ENCODE results near the gene COL27A1. TPM values are rescaled to one million over a fixed set of nuclear protein-coding genes. Genes with fewer than 3 reads are reported as not detected.

The COL27A1 gene
- total and polyA plus RNA-seq, 9 of the 15 experiments (the other 6 are each of a cell fraction or from before 2014, with no cell fraction given): 0.07 TPM; not detected in 8

DNA sequence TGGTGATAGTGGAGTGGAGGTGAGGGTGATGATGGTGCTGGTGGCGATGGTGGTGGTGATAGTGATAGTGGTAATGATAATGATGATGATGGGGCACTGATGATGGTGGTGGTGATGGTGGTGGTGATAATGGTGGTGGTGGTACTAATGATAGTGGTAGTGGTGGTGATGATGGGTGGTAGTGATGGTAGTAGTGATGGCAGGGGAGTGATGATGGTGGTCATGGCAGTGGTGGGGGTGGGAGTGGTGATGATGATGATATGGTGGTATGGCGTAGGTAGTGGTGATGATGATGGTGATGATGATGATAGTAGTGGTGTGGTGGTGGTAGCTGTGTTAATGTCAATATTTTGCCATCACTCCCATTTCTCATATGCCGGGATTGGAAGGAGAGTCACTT, 123.0 kb downstream of the COL27A1 start:
- WGBS (ENCODE audit: insufficient coverage, low coverage, missing lambda C conversion rate): 0% methylated on average over 3 of the region's 3 CpGs
- intact Hi-C loops (cut with micrococcal nuclease): no loop called here
- CTCF ChIA-PET (ENCODE audit: low intra/inter-chr PET ratio): no interaction called here

More for the DNA sequence above, 123.0 kb downstream of the COL27A1 start:
- DNase-seq (ENCODE audit: extremely low read depth in 1 of 4, low spot score in 3 of 4) (no peak), FAIRE-seq (no peak), ATAC-seq (no peak)
- Histone ChIP-seq H3K27ac (ENCODE audit: extremely low read depth, low read depth, low read length) (no peak overlapping the region), H3K9me3 (replicated peaks; ENCODE audit: control insufficient read depth, insufficient read depth, low read depth, low read length) (no peaks in the 10 kb centered on the region), H3K4me2 (ENCODE audit: insufficient read depth, low read length) (no peak overlapping the region), H4K20me1 (replicated peaks; ENCODE audit: control insufficient read depth, insufficient read depth, low read length) (peaks cover 17% of the 10 kb centered on the region), H3K36me3 (ENCODE audit: control insufficient read depth, insufficient read depth, low read length) (no peaks in the 10 kb centered on the region), H3K27me3 (ENCODE audit: control insufficient read depth in 2 of 2, insufficient read depth in 2 of 2, low read length in 2 of 2) (peaks cover 18 to 62% of the 10 kb centered on the region in 2 experiments), H3K4me3 (no peak overlapping the region), H3K4me1 (replicated peaks in 1 of 2; ENCODE audit: control insufficient read depth in 2 of 2, insufficient read depth in 2 of 2, low read length in 2 of 2) (no peaks in the 10 kb centered on the region), H3K9ac (ENCODE audit: insufficient read depth in 1 of 2, low read depth in 2 of 2, low read length in 2 of 2) (no peak overlapping the region), H3K9me1 (ENCODE audit: control insufficient read depth, insufficient read depth, low read length) (no peaks in the 10 kb centered on the region), H3K79me2 (ENCODE audit: control insufficient read depth, insufficient read depth, low read length) (no peaks in the 10 kb centered on the region), H2AFZ (ENCODE audit: low read depth, low read length) (no peak overlapping the region)
- POLR2A ChIA-PET: no interaction called here
- BruUV-seq (replicated peaks): no TSS peak
- in situ Hi-C loops (cut with MboI): no loop called here
- TF ChIP-seq MIER1 (IDR thresholded peaks at IDR 0.05; ENCODE audit: low read depth) (no peak), SREBF1 (IDR thresholded peaks at IDR 0.05; ENCODE audit: borderline replicate concordance, low read depth, low read length) (no peak), TFAM (CRISPR knock-in tag; conservative IDR thresholded peaks at IDR 0.05) (no peak)
- TF ChIP-seq, protein P1, sequence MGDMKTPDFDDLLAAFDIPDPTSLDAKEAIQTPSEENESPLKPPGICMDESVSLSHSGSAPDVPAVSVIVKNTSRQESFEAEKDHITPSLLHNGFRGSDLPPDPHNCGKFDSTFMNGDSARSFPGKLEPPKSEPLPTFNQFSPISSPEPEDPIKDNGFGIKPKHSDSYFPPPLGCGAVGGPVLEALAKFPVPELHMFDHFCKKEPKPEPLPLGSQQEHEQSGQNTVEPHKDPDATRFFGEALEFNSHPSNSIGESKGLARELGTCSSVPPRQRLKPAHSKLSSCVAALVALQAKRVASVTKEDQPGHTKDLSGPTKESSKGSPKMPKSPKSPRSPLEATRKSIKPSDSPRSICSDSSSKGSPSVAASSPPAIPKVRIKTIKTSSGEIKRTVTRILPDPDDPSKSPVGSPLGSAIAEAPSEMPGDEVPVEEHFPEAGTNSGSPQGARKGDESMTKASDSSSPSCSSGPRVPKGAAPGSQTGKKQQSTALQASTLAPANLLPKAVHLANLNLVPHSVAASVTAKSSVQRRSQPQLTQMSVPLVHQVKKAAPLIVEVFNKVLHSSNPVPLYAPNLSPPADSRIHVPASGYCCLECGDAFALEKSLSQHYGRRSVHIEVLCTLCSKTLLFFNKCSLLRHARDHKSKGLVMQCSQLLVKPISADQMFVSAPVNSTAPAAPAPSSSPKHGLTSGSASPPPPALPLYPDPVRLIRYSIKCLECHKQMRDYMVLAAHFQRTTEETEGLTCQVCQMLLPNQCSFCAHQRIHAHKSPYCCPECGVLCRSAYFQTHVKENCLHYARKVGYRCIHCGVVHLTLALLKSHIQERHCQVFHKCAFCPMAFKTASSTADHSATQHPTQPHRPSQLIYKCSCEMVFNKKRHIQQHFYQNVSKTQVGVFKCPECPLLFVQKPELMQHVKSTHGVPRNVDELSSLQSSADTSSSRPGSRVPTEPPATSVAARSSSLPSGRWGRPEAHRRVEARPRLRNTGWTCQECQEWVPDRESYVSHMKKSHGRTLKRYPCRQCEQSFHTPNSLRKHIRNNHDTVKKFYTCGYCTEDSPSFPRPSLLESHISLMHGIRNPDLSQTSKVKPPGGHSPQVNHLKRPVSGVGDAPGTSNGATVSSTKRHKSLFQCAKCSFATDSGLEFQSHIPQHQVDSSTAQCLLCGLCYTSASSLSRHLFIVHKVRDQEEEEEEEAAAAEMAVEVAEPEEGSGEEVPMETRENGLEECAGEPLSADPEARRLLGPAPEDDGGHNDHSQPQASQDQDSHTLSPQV (IDR thresholded peaks at IDR 0.05): no peak
- TF ChIP-seq, protein P2, sequence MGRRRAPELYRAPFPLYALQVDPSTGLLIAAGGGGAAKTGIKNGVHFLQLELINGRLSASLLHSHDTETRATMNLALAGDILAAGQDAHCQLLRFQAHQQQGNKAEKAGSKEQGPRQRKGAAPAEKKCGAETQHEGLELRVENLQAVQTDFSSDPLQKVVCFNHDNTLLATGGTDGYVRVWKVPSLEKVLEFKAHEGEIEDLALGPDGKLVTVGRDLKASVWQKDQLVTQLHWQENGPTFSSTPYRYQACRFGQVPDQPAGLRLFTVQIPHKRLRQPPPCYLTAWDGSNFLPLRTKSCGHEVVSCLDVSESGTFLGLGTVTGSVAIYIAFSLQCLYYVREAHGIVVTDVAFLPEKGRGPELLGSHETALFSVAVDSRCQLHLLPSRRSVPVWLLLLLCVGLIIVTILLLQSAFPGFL (CRISPR knock-in tag; IDR thresholded peaks at IDR 0.05): no peak

Measured in K562 (cell line).